Neural cell (in vitro differentiated cells): Measurements from ENCODE around the gene CTSO.

Experiments used
- CTCF ChIP-seq: fragments of 450-650 bp; IDR thresholded peaks from 2 replicates; pipeline ENCODE4 v1.5.1; 2014; ENCODE audit warnings: antibody characterized with exemption, mild to moderate bottlenecking, moderate library complexity; ENCODE audit not compliant: poor library complexity, severe bottlenecking
- EP300 ChIP-seq: fragments of 450-650 bp; conservative IDR thresholded peaks from 2 replicates; pipeline ENCODE4 v1.6.1; 2014; ENCODE audit warnings: antibody characterized with exemption, mild to moderate bottlenecking, moderate library complexity; ENCODE audit not compliant: poor library complexity, severe bottlenecking
- EZH2 ChIP-seq: fragments of 200-600, 300-800 bp; shearing (Covaris generic), sonication (generic); IDR thresholded peaks from 2 replicates; pipeline ENCODE4 v1.6.1; 2014; ENCODE audit warnings: antibody characterized with exemption, low read length, borderline replicate concordance, mild to moderate bottlenecking; ENCODE audit not compliant: insufficient read depth, poor library complexity, severe bottlenecking
- MXI1 ChIP-seq: fragments of 450-650 bp; conservative IDR thresholded peaks from 2 replicates; pipeline ENCODE4 v1.6.1; 2014; ENCODE audit warnings: antibody characterized with exemption, mild to moderate bottlenecking; ENCODE audit not compliant: poor library complexity, severe bottlenecking
- POLR2AphosphoS5 ChIP-seq: IDR thresholded peaks from 2 replicates; pipeline ENCODE4 v1.6.1; 2012
- RAD21 ChIP-seq: fragments of 450-650 bp; conservative IDR thresholded peaks from 2 replicates; pipeline ENCODE4 v1.6.1; 2014; ENCODE audit warnings: antibody characterized with exemption, mild to moderate bottlenecking, moderate library complexity
- REST ChIP-seq: IDR thresholded peaks from 2 replicates; pipeline ENCODE4 v1.6.1; 2012; ENCODE audit warnings: borderline replicate concordance
- TAF1 ChIP-seq: IDR thresholded peaks from 2 replicates; pipeline ENCODE4 v1.6.1; 2012; ENCODE audit warnings: low read depth

- TF ChIP-seq MXI1 (no peak), CTCF (no peak), EZH2 (no peak), POLR2AphosphoS5 (no peak), EP300 (no peak), REST (no peak), RAD21 (no peak), TAF1 (no peak)
Observed at GRCh38 chr4:155891058-155891457, 62.6 kb downstream of the CTSO start.
